Measurements from ENCODE around the gene CLEC2A.

DNA sequence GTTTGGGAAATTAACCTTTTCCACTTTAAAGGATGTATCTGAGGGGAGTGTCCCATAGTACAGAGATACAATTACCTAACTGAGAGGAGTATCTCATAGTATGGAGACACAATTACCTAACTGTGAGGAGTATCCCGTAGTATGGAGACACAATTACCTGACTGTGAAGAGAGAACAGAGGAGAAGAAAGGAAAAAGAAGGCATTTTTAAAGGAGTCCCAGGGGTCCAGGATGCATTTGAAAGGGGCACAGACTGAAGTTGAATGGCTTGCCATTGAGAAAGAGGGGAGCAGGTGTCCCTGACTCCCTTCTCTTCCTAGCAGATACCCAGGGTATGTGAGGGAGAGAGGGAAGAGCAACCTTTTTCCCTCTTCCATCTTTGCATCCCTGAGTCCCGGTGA lies 33.0 kb downstream of the CLEC2A start:
- TF ChIP-seq CTCF (IDR thresholded peaks at IDR 0.05) = no peak
- no peak for TF ChIP-seq POLR2A (IDR thresholded peaks at IDR 0.05)
